COLO668 (cell line): Measurements from ENCODE around the gene PLEKHA7.
"Not testable (repeated sequence)": the region's sequence is repeated elsewhere in the genome, so short reads cannot be mapped to it uniquely, and the experiment has no call there.

Experiments used
- DNase-seq: peaks from one replicate; lab custom pipeline; 2025; ENCODE audit not compliant: unreplicated experiment; lab: John Stamatoyannopoulos, UW

The PLEKHA7 gene

DNA sequence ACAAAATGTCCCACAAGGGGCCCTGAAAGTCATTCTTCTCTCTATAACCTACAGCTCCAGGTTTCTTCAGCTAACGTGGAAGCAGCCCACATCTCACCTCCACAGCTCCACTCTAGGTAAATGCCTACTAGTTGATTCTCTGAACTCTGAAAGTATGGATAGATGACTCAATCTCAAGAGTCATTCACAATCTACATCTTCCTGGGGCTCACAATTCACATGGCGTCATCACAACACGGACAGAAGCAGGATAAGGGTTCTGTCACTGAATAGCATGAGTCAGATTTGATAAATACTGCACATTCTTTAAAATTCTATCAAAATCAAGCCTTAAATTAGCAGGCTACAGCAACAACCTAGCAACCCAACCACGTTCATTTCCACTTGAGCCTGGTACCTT is 96.3 kb downstream of the PLEKHA7 start:
- no peak for DNase-seq

DNA sequence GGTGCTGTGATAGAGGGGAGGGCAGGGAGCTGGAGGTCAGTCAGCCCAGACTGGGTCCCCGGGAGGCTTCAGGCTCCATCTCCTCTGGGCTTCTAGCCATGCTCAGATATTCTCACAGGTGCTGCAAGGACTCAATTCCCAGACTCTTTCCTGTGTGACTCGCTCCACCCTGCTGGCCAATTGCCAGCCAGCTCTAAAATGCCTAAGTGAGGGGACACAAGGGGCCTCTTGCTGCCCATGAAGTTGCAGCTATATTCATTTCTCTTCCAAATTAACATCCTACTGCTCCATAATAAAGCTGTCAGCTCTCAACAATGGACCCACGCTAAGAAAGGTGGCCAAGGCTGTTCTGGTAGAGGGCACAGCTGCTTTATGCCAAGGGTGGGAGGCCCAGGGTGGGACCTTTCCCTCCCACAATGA is 101.5 kb downstream of the PLEKHA7 start:
- peak; percentile 45 for DNase-seq

DNA sequence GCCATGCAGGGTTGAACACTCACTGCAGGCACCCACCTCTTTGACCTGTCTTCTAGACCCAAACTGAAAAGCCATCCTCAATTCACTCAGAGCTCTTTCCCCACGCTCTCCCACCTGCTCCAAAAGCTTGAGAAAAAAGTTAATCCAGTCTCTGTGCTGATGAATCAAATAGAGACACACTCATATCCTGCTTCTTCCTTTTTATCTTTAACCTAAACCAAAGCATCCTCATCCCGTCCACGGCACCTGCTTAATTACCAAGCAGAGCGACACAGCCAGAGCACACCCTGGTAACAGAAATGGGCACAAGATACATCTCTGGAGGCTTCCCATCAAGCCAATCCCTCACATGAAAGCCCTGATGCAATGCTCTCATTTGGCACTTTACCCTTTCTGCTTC is 102.6 kb downstream of the PLEKHA7 start:
- no peak for DNase-seq

DNA sequence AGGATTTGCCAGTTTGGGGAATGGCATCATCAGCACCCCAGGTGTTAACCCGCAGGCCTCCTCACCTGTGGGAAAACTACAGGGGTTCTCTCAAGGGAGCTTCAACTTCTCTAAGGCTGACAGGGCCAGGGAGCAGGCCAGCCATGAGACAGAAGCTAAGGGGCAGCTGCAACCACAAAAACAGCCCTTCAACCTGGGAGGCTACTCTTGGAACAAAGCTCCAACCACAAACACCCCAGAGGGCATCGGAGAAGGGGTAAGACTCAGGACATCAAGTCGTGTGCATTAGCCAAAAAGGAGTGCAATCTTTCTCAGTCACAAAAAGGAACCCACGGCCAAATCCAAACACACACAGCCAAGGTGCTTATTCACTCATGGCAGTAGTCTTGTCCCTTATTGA is 103.0 kb downstream of the PLEKHA7 start:
- no peak for DNase-seq

DNA sequence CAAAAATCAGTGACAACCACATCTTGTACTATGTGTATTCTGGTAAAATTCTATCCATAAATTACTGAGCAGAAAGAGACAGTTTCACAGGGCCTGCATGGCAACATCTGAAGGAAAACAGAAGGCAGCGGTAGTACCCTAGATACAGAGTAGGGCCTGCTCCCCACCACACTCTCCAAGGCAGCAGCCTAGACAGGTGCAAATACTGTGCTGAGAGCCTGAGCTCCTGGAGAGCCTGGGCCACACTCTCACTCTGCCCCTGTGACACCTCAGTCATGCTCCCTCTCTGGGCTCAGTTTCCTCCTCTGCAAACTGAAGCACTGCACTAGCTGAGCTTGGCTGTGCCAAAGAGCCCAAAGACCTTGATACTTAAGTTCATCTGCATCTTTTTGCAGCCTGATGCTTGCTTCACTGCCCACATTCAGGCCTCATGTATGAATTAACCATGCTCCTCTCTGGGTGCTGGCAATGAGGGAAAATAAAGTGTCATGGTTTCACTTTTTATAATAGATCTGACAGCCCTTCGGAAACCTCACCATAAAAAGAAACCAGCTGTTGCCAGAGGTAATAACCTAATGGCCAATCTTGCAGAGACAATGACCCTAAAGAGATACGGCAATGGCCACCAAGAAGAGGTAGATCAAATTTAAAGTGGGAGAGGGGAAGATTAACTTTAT is 104.7 kb downstream of the PLEKHA7 start:
- DNase-seq: no peak

DNA sequence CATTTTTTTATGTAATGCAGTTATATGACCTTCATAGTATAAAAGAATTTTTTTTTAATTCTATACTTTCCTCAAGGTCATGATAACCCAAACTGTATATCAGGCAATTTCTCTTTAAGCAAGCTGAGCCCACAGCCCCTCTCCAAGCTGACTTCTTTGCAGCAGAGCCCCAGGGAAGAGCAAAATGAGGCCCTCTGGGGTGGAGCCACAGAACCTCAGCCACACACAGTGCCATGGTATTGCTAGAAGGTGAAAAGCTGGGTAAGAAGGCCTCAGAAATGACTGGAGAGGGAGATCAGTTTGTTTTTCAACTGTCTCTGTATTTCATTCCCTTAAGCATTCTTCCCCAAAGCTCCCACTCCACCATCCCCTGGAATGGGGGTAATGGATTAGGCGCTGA is 108.8 kb downstream of the PLEKHA7 start:
- no peak for DNase-seq

DNA sequence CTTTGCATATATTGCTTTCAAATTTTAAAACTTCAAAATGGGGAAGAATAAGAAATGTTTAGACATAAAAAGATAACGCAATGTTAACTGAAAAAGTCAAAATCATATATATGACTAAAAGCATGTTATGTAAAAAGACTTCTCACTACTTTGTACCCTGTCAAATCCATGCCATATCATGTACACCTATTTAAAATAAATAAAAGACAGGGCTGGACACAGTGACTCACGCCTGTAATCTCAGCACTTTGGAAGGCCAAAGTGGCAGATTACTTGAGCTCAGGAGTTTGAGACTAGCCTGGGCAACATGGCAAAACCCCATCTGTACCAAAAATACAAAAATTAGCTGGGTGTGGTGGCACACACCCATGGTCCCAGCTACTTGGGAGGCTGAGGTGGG is 109.5 kb downstream of the PLEKHA7 start:
- DNase-seq: not testable (repeated sequence)

DNA sequence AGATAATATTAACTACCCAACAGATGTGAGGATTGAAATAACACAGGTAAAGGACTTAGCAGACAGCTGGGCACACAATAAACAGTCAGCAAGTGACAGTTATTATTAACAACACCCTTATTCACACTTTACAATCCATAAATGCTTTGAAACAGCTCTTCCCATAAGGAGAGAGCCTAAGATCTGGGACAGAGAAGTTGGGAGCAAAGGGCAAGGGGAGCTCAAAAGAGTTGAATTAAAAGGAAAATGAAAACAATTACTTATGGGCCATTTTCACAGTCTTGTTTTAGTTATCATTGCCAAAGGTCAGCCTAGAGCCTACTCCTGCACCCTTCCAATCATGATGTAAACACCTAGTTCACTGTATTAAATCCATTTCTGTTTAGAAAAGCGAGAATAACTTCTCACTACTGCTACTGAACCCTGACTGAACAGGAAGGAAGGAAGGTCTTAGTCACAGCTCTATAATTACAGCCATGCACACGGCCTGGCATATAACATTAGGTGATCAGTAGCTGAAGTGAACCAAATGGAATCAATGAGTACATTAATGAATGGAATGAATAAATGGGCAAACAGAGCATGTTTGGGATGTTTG is 111.3 kb downstream of the PLEKHA7 start:
- no peak for DNase-seq

DNA sequence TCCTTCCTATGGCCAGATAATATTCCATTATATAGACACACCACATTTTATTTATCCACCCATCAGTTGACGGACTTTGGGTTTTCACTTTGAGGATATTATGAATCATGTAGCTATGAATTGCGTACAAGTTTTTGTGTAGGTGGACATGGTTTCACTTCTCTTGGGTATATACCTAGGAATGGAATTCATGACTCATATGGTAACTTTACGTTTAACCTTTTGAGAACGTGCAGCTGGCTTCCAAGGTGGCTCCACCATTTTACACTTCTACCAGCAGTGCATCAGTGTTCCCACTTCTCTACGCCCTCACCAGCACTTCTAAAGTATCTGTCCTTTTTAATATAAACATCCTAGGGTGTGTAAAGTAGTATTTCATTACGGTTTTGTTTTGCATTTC is 112.0 kb downstream of the PLEKHA7 start:
- no peak for DNase-seq

DNA sequence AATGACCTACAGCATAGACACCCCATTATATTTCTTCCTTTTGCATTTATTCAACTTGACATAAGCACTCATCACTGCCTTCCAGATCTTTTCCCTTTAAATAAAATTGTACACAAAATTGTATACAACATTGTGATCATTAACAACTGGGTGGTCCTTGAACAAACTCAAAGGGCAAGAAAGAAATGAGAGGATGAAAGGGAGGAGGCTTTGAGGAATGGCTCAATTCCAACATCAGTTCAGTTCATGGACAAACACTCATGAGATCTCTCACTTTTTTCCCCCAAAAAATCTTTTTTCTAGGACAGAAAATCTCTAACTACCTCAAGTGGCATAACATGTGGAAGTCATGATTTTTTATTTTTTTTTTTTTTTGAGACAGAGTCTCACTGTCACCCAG is 113.7 kb downstream of the PLEKHA7 start:
- no peak for DNase-seq

DNA sequence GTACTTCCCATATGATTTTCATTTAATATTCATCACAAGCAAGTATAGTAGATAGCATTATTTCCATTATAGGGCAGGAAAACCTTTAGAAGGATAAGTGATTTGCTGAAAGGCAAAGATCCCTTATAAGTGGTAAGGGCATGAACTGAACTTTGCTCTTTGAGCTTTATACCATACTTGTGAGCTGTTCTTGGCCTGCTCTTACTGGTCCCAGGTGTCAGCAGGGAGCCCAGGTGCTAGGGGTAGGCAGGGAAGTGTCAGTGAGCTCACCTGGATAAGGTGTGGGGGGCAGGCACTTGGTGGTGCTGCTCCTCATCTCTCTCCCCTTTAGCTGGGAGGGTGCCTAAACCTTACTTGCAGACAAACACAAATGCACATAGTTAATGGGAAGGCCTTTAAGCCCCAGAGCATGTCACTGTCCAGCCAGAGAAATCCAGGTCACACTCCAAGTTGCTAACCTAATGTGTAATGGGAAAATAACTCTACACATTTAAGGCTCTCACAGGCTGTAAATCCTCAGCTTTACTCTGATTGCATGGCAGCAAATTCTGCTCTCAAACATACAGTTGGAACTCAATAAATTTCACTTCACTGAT is 114.4 kb downstream of the PLEKHA7 start:
- DNase-seq: no peak

DNA sequence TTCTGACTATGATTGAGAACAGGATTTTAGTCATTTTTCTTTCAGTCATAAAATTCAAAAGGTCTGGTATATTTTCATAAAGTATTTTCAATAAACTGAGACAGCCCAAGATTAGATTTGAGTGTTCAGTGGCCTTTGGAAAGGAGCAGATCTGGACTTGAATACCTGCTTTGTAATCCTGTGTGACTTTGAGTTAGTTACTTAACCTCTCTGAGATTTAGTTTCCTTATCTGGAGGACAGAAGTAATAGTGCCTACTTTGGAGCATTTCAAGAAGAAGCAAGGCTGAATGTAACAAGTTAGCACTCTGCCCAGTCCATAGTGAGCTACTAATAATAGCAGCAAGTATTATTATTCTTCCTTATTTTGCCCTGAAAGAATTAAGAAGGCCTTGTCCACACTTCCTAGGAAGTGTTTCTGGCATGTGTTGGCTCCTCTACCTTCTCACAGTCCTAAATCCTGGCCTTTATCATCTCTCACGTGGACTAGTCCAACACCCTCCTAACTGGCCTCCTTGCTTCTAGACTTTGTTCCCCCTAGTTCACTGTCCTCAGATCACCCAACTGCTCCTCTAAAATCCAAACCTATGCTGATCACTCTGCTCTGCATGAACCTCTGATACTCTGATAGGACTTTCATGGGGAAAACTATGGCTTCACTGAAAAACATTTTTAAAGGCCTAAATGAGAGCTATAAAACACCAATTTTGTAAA is 115.8 kb downstream of the PLEKHA7 start:
- DNase-seq: no peak

DNA sequence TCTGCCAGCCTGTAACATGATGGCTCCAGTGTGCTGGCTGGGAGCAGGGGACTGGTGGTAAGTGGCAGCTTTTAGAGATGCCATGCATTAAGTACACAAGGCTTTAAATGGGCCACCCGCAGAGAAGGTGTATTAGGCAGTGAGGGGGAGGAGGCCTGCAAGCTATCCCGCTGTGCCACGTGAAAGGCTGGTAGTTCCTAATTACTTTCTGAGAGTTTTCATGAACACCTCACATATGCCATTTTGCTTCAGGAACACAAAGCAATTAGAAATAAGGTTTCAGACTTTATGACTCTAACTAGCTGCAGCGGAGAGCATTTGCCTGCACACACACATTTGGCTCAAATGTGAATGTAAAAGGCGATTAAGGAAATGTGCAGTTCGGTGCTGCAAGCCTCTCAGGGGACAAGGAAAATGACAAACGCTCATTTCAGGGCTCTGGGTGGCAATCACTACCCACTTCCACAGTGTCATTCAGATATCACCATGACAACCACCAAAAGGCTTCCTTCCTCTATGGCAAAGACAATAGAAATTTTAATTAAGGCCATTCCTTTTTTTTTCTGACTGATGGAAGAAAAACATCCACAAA is 116.6 kb downstream of the PLEKHA7 start:
- peak; percentile 89 for DNase-seq

DNA sequence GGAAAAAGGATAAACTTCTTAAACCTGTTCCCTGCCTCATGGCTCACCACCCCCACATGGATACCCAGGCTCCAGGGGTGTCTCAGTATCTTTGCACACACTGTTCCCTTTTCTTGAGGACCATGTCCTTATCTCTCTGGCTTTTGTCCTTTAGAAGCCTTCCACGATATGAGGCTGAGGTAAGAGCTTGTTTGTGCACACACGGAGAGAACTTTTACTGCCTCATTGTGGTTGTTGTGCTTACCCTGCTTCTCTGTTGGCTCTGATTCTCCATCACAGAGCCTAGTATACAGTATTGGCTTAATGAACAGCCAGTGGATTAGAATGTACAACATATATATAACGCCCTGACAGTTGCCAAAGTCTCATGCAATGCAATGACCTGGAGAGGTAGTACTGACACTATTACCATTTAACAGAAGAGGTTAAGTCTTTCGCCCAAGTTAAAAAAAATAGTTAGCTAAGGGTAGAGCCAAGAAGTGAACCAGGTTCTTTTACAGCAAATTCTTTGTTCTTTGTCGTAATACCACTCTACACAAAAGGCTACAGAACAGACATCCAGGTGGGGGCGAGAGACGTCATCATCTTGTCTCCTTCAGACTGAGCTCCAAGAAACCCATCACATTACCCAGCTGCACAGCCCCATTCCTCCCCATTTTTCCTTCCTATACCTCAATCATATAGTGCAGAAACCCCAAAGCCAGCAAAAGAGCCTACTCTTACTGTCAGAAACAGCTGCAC is 117.3 kb downstream of the PLEKHA7 start:
- DNase-seq: no peak

DNA sequence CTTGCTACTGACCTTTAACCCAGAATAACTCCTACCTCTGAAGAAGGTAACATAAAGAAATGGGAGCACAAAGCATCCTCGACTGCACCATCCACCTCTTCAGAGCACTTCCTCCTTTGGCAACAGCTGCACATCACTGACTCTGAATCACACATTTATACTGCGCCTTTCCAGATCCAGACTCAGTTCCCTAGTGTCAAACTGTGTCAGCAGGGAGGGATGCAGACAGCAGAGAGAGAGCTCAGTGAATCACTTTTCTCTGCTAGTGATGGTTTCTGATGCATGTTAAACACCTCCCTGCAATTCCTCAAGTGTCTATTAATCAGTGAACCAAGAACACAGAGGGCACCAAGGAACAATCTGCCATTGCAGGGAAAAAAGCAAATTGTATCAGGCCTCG is 118.9 kb downstream of the PLEKHA7 start:
- DNase-seq: no peak

DNA sequence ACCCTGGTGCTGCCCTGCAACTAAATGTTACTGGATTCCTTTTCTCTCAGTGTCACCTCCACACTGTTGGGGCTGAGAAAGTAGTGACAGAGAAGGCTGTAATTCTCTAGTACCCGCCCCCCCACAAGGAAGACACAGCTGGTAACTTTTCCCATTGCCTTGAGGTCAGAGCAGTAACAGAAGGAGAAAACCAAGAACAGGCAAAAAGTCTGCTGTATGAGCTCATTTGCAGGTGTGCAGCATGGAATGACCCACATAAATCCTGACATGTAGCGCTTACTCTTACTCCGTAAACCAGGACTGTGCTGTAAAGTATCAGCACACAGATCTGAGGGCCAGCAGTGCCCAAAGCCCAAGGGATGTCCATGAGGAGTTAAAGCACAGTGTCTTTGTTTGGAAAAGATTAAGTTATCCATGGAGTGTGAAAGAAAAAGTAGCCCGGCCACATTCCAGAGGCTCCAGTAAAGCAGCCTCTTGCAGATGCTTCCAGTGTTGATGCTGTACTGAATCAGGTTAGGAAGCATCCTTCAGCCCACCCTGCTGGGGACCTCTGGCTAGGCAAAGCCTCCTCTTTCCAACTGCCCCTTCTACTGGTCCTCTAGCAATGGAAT is 120.7 kb downstream of the PLEKHA7 start:
- DNase-seq: no peak

DNA sequence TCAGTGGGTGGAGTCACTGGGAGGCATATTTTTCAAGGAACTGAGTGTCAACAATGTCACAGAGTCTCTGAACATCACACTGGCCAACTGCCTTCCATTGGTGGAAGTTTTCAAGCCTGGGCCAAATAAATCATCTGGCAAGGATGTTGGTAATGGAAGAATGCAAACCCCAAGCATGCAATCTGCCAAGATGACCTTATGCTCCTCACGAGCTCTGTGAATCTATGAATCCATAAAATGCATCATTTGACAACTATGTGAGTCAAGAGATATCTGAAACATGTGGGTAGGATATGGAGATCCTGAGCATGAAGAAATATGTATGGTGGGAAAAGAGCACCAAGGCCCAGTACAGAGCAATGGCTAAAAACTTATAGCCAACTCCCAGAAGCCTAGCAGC is 122.2 kb downstream of the PLEKHA7 start:
- no peak for DNase-seq

DNA sequence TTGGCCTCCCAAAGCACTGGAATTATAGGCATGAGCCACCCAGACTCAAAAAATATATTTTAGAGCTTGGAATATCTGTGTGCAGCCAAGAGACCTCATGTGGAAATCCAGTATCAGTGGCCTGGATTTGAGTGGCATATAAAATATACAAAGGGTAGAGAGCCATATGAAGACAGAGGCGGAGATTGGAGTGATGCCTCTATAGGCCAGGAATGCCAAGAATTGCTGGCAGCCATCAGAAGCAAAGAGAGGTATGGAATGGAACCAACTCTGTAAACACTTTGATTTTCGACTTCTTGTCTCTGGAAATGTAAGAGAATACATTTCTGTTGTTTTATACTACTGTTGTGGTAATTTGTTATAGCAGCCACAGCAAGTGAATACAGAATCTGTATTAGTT is 123.0 kb downstream of the PLEKHA7 start:
- no peak for DNase-seq

DNA sequence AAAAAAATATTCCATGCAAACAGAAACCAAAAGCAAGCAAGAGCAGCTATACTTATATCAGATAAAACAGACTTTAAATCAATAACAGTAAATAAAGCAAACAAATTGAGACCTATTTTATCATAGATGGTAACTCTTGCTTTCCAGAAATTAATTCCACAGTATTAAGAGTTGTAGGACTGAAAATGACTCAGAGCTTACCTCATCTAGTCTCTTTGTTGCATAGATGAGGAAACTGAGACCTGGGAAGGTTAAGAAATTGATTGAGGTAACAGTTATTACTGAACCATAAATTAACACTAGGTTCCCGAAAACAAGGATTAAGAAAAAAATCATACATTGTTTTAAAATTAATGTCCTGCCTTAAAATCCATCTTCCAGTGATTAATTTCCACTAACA is 123.8 kb downstream of the PLEKHA7 start:
- no peak for DNase-seq

DNA sequence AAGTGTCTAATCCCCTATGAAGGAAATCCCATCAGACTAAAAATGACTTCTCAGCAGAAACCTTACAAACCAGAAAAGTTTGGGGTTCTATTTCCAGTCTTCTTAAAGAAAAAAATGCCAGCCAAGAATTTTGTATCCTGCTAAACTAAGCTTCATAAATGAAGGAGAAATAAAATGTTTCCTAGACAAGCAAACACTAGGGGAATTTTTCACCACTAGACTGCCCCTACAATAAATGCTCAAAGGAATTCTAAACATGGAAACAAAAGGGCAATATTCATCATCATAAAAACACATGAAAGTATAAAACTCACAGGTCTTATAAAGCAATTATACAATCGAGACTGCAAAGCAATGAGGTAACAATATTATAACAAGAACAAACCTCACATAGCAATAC is 124.3 kb downstream of the PLEKHA7 start:
- DNase-seq: no peak

DNA sequence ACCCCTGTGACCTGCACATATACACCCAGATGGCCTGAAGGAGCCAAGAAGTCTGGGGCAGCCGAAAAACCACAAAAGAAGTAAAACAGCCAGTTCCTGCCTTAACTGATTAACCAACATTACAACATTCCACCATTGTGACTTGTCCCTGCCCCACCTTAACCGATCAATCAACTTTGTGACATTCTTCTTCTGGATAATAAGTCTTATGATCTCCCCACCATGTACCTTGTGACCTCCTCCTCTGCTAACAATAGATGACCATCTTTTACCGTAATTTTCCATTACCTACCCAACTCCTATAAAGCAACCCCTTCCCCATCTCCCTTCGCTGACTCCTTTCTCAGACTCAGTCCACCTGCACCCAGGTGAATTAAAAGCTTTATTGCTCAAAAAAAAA is 125.2 kb downstream of the PLEKHA7 start:
- DNase-seq: not testable (repeated sequence)
